ENCODE results near the gene SEPTIN5. TPM values are rescaled to one million over a fixed set of nuclear protein-coding genes. Genes with fewer than 3 reads are reported as not detected.

SEPTIN5 gene
- total RNA-seq, 1 donor from 2014 or later, result 103 TPM

DNA sequence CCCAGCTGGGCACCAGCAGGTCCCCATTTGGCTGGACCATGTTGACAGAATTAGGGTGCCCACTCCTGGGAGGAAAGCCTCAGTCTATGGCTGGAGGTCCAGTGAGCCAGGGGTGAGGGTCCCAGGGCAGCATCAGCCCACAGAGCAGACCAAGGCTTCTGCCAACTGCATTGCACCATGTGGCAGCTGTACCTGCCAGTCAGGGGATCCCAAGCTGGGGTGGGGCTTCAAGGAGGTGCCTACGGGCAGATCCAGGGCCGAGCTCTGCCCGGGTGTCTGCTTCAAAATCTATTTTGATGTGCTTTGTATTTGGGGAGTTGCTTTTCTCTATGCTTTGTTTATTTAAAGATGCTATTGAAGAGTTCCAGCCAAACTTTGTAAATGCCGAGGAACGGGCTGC lies 19.5 kb downstream of the SEPTIN5 start:
- H3K4me3 Mint-ChIP-seq (ENCODE audit: unreplicated experiment), result no peak overlapping the region
- TF ChIP-seq, protein P1, sequence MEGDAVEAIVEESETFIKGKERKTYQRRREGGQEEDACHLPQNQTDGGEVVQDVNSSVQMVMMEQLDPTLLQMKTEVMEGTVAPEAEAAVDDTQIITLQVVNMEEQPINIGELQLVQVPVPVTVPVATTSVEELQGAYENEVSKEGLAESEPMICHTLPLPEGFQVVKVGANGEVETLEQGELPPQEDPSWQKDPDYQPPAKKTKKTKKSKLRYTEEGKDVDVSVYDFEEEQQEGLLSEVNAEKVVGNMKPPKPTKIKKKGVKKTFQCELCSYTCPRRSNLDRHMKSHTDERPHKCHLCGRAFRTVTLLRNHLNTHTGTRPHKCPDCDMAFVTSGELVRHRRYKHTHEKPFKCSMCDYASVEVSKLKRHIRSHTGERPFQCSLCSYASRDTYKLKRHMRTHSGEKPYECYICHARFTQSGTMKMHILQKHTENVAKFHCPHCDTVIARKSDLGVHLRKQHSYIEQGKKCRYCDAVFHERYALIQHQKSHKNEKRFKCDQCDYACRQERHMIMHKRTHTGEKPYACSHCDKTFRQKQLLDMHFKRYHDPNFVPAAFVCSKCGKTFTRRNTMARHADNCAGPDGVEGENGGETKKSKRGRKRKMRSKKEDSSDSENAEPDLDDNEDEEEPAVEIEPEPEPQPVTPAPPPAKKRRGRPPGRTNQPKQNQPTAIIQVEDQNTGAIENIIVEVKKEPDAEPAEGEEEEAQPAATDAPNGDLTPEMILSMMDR (IDR thresholded peaks at IDR 0.05), result no peak
- no peak for DNase-seq (ENCODE audit: extremely low spot score, unreplicated experiment)
- no peaks in the 10 kb centered on the region for H3K36me3 Mint-ChIP-seq (ENCODE audit: unreplicated experiment)
- H3K4me1 Mint-ChIP-seq (ENCODE audit: unreplicated experiment), result peaks cover 6% of the 10 kb centered on the region
- H3K9me3 Mint-ChIP-seq (ENCODE audit: unreplicated experiment), result no peaks in the 10 kb centered on the region
- H3K27me3 Mint-ChIP-seq (ENCODE audit: unreplicated experiment), result no peaks in the 10 kb centered on the region
- no peak overlapping the region for H3K27ac Mint-ChIP-seq (ENCODE audit: unreplicated experiment)

DNA sequence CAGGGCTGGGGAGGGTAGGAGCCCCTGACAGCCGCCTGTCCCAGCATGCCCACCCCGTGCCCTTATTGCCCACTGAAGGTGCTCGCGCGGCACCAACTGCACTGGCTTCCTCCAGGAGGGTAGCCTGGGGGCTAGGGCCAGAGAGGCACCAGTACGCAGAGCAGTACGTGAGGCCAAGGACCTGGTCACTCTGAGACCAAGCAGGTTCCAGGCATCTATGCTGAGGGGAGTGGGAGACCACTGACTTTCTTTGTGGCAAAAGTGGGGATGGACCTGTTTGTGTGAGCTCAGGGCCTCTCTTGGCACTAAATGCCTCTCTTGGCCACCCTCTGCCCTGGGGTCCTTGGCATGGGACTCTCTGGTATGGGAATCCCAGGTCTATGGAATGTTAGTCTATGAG lies 19.9 kb downstream of the SEPTIN5 start:
- Mint-ChIP-seq H3K4me1 (ENCODE audit: unreplicated experiment) (peaks cover 6% of the 10 kb centered on the region), H3K9me3 (ENCODE audit: unreplicated experiment) (no peaks in the 10 kb centered on the region), H3K4me3 (ENCODE audit: unreplicated experiment) (no peak overlapping the region), H3K27ac (ENCODE audit: unreplicated experiment) (no peak overlapping the region), H3K27me3 (ENCODE audit: unreplicated experiment) (no peaks in the 10 kb centered on the region), H3K36me3 (ENCODE audit: unreplicated experiment) (no peaks in the 10 kb centered on the region)
- DNase-seq (ENCODE audit: extremely low spot score, unreplicated experiment), result no peak
- TF ChIP-seq, protein P1 (IDR thresholded peaks at IDR 0.05), result no peak

GRCh38 chr22:19734837-19735382 lies 20.6 kb downstream of the SEPTIN5 start:
- peaks cover 6% of the 10 kb centered on the region for H3K4me1 Mint-ChIP-seq (ENCODE audit: unreplicated experiment)
- no peak overlapping the region for H3K4me3 Mint-ChIP-seq (ENCODE audit: unreplicated experiment)
- H3K27me3 Mint-ChIP-seq (ENCODE audit: unreplicated experiment), result no peaks in the 10 kb centered on the region
- H3K36me3 Mint-ChIP-seq (ENCODE audit: unreplicated experiment), result no peaks in the 10 kb centered on the region
- H3K27ac Mint-ChIP-seq (ENCODE audit: unreplicated experiment), result no peak overlapping the region
- no peak for DNase-seq (ENCODE audit: extremely low spot score, unreplicated experiment)
- no peaks in the 10 kb centered on the region for H3K9me3 Mint-ChIP-seq (ENCODE audit: unreplicated experiment)
- TF ChIP-seq, protein P1 (IDR thresholded peaks at IDR 0.05), result no peak

DNA sequence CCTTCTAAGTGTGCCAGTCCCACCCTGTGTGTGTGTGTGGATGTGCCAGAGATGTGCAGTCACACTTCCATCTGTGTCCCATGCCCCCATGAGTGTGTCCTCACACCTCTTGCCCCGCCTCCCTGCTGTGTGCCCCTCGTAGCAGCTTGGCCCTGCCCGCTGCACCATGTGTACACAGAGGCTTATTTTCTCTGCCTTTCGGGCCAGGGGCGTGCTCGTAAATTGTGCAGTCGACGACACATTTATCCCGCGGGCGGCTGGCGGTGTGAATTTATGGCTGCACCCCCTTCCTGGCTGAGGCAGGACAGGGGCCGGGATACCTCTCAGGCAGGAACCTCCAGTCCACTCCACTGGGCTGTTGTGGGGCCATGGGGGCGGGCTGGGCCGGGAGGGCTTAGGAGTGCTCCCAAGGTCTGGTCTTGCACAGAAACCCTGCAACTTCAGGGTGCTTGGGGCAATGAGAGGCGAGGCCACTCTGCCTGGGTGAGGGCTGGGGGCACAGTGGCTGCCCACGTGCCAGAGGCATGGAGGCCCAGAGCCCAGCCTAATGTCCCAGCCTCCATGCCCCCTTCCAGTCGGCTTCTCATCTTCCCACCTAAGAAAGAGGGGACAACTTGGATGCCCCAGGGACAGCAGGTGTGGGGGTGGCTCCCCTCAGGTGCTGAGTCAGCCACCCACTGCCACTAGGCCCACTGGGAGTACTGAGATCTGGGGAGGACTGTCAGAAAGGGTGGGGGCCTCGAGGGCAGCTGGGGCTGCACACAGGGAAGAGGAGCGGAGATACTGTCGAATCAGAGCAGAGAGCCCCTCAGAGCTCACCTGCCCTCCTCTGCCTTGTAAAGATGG lies 21.6 kb downstream of the SEPTIN5 start:
- Mint-ChIP-seq H3K27me3 (ENCODE audit: unreplicated experiment) (no peaks in the 10 kb centered on the region), H3K36me3 (ENCODE audit: unreplicated experiment) (no peaks in the 10 kb centered on the region), H3K4me3 (ENCODE audit: unreplicated experiment) (no peak overlapping the region), H3K9me3 (ENCODE audit: unreplicated experiment) (no peaks in the 10 kb centered on the region), H3K4me1 (ENCODE audit: unreplicated experiment) (no peaks in the 10 kb centered on the region), H3K27ac (ENCODE audit: unreplicated experiment) (no peak overlapping the region)
- TF ChIP-seq, protein P1 (IDR thresholded peaks at IDR 0.05), result no peak
- DNase-seq (ENCODE audit: extremely low spot score, unreplicated experiment), result no peak

DNA sequence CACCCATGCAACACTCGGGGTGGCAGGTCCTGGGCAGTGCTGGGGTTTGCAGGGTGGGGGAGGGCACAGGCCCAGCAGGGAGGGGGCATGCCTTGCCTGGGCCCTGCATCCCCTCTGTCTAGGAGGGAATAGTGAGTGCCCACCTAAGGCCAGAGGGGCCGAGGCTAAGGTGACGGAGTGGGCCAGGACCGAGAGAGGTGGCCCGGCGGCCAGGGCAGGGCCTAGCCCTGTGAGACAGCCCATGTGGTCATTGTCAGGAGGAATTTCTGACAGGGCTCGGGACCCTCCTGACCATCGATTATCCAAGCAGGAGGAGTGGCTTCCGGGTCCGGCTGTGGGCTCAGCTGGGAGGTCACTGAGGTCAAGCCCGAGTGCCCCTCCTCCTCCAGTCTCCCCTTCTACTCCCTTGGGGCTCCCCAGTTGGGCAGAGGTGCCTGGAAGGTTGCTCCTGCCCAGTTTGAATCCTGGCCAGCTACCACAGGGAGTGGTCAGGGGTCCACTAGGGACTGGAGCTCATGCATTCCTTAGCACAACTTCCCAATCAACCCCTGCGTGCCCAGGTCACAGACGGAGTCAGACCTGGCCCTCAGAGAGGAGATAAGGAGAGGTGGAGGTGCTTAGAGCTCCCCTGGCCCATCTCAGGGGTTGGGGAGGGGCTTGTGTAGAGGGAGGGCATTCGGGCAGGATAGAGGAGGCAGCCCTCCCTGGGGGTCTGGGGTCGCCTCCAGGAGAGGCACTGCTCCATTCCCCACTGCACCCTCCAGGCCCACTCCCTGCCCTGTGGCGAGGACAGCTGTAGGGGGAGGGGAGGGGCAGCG lies 23.8 kb downstream of the SEPTIN5 start:
- no peaks in the 10 kb centered on the region for H3K36me3 Mint-ChIP-seq (ENCODE audit: unreplicated experiment)
- no peak overlapping the region for H3K27ac Mint-ChIP-seq (ENCODE audit: unreplicated experiment)
- no peaks in the 10 kb centered on the region for H3K27me3 Mint-ChIP-seq (ENCODE audit: unreplicated experiment)
- no peak overlapping the region for H3K4me3 Mint-ChIP-seq (ENCODE audit: unreplicated experiment)
- H3K9me3 Mint-ChIP-seq (ENCODE audit: unreplicated experiment), result no peaks in the 10 kb centered on the region
- DNase-seq (ENCODE audit: extremely low spot score, unreplicated experiment), result no peak
- H3K4me1 Mint-ChIP-seq (ENCODE audit: unreplicated experiment), result peaks cover 1% of the 10 kb centered on the region
- TF ChIP-seq, protein P1 (IDR thresholded peaks at IDR 0.05), result no peak
